ENCODE data around the gene RNF126. TPM values are rescaled to one million over a fixed set of nuclear protein-coding genes. Genes with fewer than 3 reads are reported as not detected.

RNF126 gene
- total and polyA plus RNA-seq, 2 experiments from 2014 or later: 95.7 to 112 TPM

DNA sequence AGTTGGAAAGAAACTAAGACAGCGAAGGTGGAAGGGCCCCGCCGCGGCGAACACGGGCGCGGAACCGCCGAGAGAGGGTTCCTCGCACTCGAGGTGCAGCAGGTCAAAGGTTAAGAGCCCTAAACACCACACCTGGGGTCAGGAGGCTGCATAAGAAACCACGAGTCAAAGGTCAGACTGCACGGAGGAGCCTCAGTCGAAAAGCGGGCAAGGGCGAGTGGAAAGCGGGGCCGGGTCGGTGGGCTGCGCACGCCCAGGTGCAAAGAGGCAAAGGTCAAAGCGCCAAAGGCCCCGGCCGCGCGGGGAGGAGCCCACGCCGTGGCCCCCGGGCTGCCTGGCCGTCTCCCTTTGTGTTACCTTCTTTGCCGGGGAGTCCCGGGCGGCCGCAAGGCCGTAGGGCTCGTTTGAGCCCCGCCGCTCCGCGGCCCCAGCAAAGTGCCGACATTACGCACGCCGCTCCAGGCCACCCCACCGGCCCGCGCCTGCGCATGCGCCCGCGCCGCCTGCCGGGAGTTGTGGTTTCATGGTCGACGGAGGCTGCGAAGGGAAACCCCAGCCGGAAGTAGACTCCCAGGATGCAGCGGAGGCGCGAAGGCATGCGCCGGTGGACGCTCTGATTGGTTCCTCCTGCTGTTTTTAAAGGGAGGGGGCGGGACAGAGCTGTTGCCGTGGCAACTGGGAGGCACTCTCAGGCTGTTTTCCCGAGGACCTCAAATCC lies 29.8 kb downstream of the RNF126 start, which contains the start of gene POLRMT:
Gene POLRMT, minus strand, starts transcription at position 470 of the 718 bp plus-strand sequence. Its CDS starts 25 bp downstream, at position 445.
- Mint-ChIP-seq H3K27me3 (ENCODE audit: insufficient read depth, low read depth, poor library complexity) (peaks cover 25% of the 10 kb centered on the region), H3K9me3 (no peaks in the 10 kb centered on the region), H3K4me1 (peaks cover 8% of the 10 kb centered on the region; the same call in 1 of the 3 replicates), H3K27ac (peak within 1 kb of the TSS; percentile 94), H3K4me3 (peak within 1 kb of the TSS; percentile 99), H3K36me3 (ENCODE audit: low read depth) (peaks cover 34% of the 10 kb centered on the region)
- peak within 1 kb of the TSS; percentile 99 for H3K4me2 ChIP-seq
- H4K20me1 ChIP-seq (replicated peaks; ENCODE audit: insufficient read depth): no peaks in the 10 kb centered on the region; the same call in 1 of the 2 replicates
- H3K27me3 ChIP-seq (ENCODE audit: insufficient read depth): peaks cover under 1% of the 10 kb centered on the region; the same call in 1 of the 2 replicates
- H3K4me1 ChIP-seq (ENCODE audit: insufficient read depth): peaks cover 3% of the 10 kb centered on the region; the same call in 1 of the 2 replicates
- H2AFZ ChIP-seq: peak within 1 kb of the TSS; percentile 96
- peak; percentile 99 for DNase-seq (ENCODE audit: low spot score)
- H3K79me2 ChIP-seq (replicated peaks; ENCODE audit: insufficient read depth): peaks cover 27% of the 10 kb centered on the region
- ATAC-seq: peak; percentile 82
- no peaks in the 10 kb centered on the region for H3K9me2 ChIP-seq (ENCODE audit: insufficient read depth)
- H3K36me3 ChIP-seq (ENCODE audit: insufficient read depth): no peaks in the 10 kb centered on the region
- H3K27ac ChIP-seq (ENCODE audit: low read depth): peak within 1 kb of the TSS; percentile 86; the same call in 1 of the 2 replicates
- 0 out of 2 replicates have a peak, but pooled peaks cover 5% of the 10 kb centered on the region for H3F3A ChIP-seq (replicated peaks; ENCODE audit: low read depth)
- TF ChIP-seq ZNF331 (CRISPR knock-in tag; IDR thresholded peaks at IDR 0.05; ENCODE audit: low read depth) (no peak), CREB1 (CRISPR knock-in tag; IDR thresholded peaks at IDR 0.05; ENCODE audit: low read depth) (peak; percentile 59), POLR2AphosphoS5 (IDR thresholded peaks at IDR 0.05; ENCODE audit: low read depth) (0 out of 2 replicates have a peak, but pooled peaks have one; percentile 22)
- TF ChIP-seq, protein P1, sequence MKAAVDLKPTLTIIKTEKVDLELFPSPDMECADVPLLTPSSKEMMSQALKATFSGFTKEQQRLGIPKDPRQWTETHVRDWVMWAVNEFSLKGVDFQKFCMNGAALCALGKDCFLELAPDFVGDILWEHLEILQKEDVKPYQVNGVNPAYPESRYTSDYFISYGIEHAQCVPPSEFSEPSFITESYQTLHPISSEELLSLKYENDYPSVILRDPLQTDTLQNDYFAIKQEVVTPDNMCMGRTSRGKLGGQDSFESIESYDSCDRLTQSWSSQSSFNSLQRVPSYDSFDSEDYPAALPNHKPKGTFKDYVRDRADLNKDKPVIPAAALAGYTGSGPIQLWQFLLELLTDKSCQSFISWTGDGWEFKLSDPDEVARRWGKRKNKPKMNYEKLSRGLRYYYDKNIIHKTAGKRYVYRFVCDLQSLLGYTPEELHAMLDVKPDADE (IDR thresholded peaks at IDR 0.05): peak; percentile 88
- TF ChIP-seq, protein P2, sequence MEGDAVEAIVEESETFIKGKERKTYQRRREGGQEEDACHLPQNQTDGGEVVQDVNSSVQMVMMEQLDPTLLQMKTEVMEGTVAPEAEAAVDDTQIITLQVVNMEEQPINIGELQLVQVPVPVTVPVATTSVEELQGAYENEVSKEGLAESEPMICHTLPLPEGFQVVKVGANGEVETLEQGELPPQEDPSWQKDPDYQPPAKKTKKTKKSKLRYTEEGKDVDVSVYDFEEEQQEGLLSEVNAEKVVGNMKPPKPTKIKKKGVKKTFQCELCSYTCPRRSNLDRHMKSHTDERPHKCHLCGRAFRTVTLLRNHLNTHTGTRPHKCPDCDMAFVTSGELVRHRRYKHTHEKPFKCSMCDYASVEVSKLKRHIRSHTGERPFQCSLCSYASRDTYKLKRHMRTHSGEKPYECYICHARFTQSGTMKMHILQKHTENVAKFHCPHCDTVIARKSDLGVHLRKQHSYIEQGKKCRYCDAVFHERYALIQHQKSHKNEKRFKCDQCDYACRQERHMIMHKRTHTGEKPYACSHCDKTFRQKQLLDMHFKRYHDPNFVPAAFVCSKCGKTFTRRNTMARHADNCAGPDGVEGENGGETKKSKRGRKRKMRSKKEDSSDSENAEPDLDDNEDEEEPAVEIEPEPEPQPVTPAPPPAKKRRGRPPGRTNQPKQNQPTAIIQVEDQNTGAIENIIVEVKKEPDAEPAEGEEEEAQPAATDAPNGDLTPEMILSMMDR (conservative IDR thresholded peaks at IDR 0.05; ENCODE audit: low read depth in 2 of 2): no peak
- peak within 1 kb of the TSS; percentile 98 for H3K4me3 ChIP-seq

DNA sequence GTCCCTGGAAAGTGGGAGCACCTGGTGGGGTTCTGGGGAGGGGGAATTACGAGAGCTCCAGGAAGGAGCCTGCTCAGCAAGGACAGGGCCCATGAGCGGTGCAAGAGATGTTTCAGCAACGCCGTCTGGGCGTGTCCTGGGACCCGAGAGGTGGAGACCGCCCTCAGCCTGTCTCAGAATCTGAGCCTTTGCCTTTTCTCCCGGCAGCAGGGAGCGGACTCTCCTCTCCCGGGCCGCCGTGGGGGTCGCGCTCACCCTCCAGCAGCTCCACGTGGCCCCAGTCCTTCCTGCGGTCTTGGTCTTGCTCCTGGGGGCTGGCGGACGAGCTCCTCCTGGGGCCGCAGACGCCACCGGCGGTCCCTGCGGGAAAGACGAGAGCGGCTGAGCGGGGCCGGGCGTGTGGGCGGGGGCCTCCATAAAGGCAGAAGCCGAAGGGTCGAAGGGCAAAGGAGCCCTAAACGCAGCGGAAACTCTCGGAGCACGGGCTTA lies 30.4 kb downstream of the RNF126 start:
- H3K9me2 ChIP-seq (ENCODE audit: insufficient read depth): no peaks in the 10 kb centered on the region
- H3K4me3 ChIP-seq: peak overlapping the region; percentile 98
- peaks cover 8% of the 10 kb centered on the region; the same call in 1 of the 3 replicates for H3K4me1 Mint-ChIP-seq
- ATAC-seq (peak; percentile 67), DNase-seq (ENCODE audit: low spot score) (peak; percentile 72)
- H3F3A ChIP-seq (replicated peaks; ENCODE audit: low read depth): 0 out of 2 replicates have a peak, but pooled peaks cover 5% of the 10 kb centered on the region
- H3K4me1 ChIP-seq (ENCODE audit: insufficient read depth): peaks cover 3% of the 10 kb centered on the region; the same call in 1 of the 2 replicates
- H3K27ac Mint-ChIP-seq: peak overlapping the region; percentile 94
- TF ChIP-seq, protein P2 (conservative IDR thresholded peaks at IDR 0.05; ENCODE audit: low read depth in 2 of 2): no peak
- TF ChIP-seq, protein P1 (IDR thresholded peaks at IDR 0.05): 0 out of 2 replicates have a peak, but pooled peaks have one; percentile 26
- peak overlapping the region; percentile 99 for H3K4me3 Mint-ChIP-seq
- peaks cover 32% of the 10 kb centered on the region for H3K79me2 ChIP-seq (replicated peaks; ENCODE audit: insufficient read depth)
- peaks cover 5% of the 10 kb centered on the region; the same call in 1 of the 2 replicates for H3K36me3 ChIP-seq (ENCODE audit: insufficient read depth)
- H3K27me3 Mint-ChIP-seq (ENCODE audit: insufficient read depth, low read depth, poor library complexity): peaks cover 22% of the 10 kb centered on the region
- H3K4me2 ChIP-seq: peak overlapping the region; percentile 98
- H2AFZ ChIP-seq: peak overlapping the region; percentile 96
- H3K27me3 ChIP-seq (ENCODE audit: insufficient read depth): no peaks in the 10 kb centered on the region; the same call in 1 of the 2 replicates
- peaks cover 39% of the 10 kb centered on the region for H3K36me3 Mint-ChIP-seq (ENCODE audit: low read depth)
- H3K9me3 Mint-ChIP-seq: no peaks in the 10 kb centered on the region
- no peaks in the 10 kb centered on the region; the same call in 1 of the 2 replicates for H4K20me1 ChIP-seq (replicated peaks; ENCODE audit: insufficient read depth)
- H3K27ac ChIP-seq (ENCODE audit: low read depth): peak overlapping the region; percentile 32; the same call in 1 of the 2 replicates
